Peyer's patch (tissue), 4 donors: Measurements from ENCODE around the gene C6.

Source experiments
- POLR2A ChIP-seq, 2 donors: fragments of 450-650 bp; IDR thresholded peaks; one replicate each; pipeline ENCODE4 v1.5.1; 2017; ENCODE audit warnings: antibody characterized with exemption in 2 of 2, mild to moderate bottlenecking in 2 of 2, moderate library complexity in 2 of 2
- TF ChIP-seq, protein P1 (sequence below), 6 experiments: fragments of 450-650 bp in 4 of 6; fragments of 200-600 bp in 2 of 6; sonication (generic) in 1 of 6; IDR thresholded peaks; one replicate each; pipeline ENCODE4 v1.5.1; 2017 to 2019; ENCODE audit warnings: antibody characterized with exemption in 6 of 6, mild to moderate bottlenecking in 3 of 6, moderate library complexity in 1 of 6

DNA sequence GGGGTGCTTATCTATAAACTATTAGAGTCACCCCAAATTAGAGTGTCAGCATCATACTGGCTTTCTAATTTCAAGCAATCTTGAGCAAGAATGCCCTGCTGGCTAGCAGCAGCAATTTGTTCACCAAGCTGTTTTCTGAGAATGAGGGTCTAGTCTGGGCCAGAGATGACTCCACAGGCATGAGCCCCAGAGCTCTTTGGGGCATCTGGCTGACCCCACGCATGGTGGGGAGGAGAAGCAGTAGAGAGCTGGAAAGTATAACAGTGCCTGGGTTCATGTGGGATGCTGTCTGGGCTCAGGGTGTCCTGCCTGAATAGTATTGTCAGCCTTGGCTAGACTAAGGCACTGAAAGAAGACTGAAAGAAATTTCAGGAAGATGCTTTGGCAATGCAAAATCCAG lies 64.9 kb downstream of the C6 start:
- TF ChIP-seq, protein P1, sequence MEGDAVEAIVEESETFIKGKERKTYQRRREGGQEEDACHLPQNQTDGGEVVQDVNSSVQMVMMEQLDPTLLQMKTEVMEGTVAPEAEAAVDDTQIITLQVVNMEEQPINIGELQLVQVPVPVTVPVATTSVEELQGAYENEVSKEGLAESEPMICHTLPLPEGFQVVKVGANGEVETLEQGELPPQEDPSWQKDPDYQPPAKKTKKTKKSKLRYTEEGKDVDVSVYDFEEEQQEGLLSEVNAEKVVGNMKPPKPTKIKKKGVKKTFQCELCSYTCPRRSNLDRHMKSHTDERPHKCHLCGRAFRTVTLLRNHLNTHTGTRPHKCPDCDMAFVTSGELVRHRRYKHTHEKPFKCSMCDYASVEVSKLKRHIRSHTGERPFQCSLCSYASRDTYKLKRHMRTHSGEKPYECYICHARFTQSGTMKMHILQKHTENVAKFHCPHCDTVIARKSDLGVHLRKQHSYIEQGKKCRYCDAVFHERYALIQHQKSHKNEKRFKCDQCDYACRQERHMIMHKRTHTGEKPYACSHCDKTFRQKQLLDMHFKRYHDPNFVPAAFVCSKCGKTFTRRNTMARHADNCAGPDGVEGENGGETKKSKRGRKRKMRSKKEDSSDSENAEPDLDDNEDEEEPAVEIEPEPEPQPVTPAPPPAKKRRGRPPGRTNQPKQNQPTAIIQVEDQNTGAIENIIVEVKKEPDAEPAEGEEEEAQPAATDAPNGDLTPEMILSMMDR (IDR thresholded peaks at IDR 0.05): no peak
- TF ChIP-seq POLR2A (IDR thresholded peaks at IDR 0.05): no peak
